SU-DHL-6 (cell line): Measurements from ENCODE around the gene EML2.

ENCODE experiments used
- CTCF ChIP-seq: fragments of 200-600 bp; sonication (generic); IDR thresholded peaks from one replicate; pipeline ENCODE4 v1.5.1; 2017; ENCODE audit warnings: antibody characterized with exemption, mild to moderate bottlenecking, low read length, moderate library complexity; ENCODE audit not compliant: insufficient read depth, poor library complexity, severe bottlenecking
- EZH2phosphoT487 ChIP-seq: fragments of 200-600 bp; sonication (generic), shearing (Covaris generic); conservative IDR thresholded peaks from 2 replicates; pipeline ENCODE4 v1.6.1; 2018; ENCODE audit warnings: mild to moderate bottlenecking, antibody characterized with exemption, low read length, moderate library complexity, mixed read lengths

GRCh38 chr19:45677351-45678230 is 38.4 kb upstream of the EML2 start:
- no peak for TF ChIP-seq CTCF
- no peak for TF ChIP-seq EZH2phosphoT487
